WERI-Rb-1 (cell line): ENCODE results near the gene GPR143.

ENCODE experiments used
- DNase-seq: peaks from one replicate; pipeline ENCODE4 v3.0.0-alpha.2; 2020
- H3K27ac ChIP-seq: fragments of 250-450 bp; sonication (Bioruptor Pico); 2 replicates; pipeline ENCODE4 v1.5.1; 2020; ENCODE audit warnings: mild to moderate bottlenecking, moderate library complexity
- H3K27me3 ChIP-seq: fragments of 250-450 bp; sonication (Bioruptor Pico); 2 replicates; pipeline ENCODE4 v1.5.1; 2021; ENCODE audit warnings: mild to moderate bottlenecking, low read depth, moderate library complexity; ENCODE audit not compliant: insufficient read depth, severe bottlenecking
- H3K36me3 ChIP-seq: fragments of 250-450 bp; sonication (Bioruptor Pico); 2 replicates; pipeline ENCODE4 v1.5.1; 2020; ENCODE audit warnings: mild to moderate bottlenecking, moderate library complexity
- H3K4me3 ChIP-seq: 2 replicates; pipeline ENCODE4 v1.5.1; 2011; ENCODE audit warnings: low read depth, mild to moderate bottlenecking, control low read depth, low read length
- H3K9me3 ChIP-seq: fragments of 250-450 bp; sonication (Bioruptor Pico); 2 replicates; pipeline ENCODE4 v1.5.1; 2021; ENCODE audit warnings: mild to moderate bottlenecking, moderate library complexity; ENCODE audit not compliant: severe bottlenecking
- TF ChIP-seq, protein P1 (sequence below): IDR thresholded peaks from 2 replicates; pipeline ENCODE4 v1.5.1; 2011; ENCODE audit warnings: low read depth, mild to moderate bottlenecking, control low read depth, inconsistent platforms, low read length

The GPR143 gene

DNA sequence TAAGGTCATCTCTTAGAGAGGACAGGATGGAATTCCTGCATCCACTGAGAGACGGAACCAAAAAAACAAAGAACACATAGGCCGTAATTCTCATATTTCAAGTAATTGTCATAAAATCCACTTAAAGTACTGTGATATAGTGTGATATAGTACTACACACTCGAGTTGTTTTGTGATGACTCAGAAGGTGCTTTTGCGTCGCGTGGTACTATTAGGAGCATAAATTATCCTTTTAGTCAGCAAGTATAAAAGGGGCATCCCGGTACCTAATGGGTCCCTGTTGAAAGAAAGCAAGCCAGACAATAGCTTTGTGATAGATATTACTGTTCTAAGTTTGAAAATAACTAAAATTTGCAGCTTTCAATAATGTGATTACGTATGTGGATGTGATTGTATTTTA lies 55.3 kb downstream of the GPR143 start:
- Histone ChIP-seq H3K9me3 (no peaks in the 10 kb centered on the region), H3K4me3 (no peak overlapping the region), H3K27ac (no peak overlapping the region), H3K36me3 (peaks cover 5% of the 10 kb centered on the region; the same call in 1 of the 2 replicates), H3K27me3 (peaks cover 22% of the 10 kb centered on the region)
- DNase-seq: no peak
- TF ChIP-seq, protein P1, sequence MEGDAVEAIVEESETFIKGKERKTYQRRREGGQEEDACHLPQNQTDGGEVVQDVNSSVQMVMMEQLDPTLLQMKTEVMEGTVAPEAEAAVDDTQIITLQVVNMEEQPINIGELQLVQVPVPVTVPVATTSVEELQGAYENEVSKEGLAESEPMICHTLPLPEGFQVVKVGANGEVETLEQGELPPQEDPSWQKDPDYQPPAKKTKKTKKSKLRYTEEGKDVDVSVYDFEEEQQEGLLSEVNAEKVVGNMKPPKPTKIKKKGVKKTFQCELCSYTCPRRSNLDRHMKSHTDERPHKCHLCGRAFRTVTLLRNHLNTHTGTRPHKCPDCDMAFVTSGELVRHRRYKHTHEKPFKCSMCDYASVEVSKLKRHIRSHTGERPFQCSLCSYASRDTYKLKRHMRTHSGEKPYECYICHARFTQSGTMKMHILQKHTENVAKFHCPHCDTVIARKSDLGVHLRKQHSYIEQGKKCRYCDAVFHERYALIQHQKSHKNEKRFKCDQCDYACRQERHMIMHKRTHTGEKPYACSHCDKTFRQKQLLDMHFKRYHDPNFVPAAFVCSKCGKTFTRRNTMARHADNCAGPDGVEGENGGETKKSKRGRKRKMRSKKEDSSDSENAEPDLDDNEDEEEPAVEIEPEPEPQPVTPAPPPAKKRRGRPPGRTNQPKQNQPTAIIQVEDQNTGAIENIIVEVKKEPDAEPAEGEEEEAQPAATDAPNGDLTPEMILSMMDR: no peak

DNA sequence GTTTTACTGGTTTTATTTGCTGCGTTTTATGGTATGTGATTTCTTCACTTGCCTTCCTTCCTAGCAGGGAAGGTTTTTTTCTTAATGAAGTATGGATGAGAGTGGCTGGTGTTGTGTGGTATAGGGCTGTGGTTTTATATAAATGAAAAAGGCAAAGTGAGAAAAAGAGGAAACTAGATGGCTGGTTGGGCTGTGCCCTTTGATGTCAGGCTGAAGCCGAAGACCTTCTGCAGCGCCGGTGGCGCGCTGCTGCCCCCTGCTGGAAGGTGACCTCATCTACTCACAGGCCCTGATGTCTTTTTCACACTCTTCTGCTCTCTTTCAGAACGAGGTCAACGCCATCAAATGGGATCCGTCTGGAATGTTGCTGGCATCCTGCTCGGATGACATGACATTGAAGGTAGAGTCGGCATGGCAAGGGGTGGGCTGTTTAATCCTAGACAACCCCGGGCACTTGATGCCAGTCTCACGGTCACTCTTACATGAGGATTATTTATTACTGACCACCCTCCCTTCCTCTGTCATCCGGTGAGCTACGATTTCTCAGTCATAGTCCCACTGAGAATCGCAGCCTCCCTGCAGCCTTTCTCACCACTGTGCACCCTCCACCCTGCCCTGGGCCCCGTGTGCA lies 56.6 kb downstream of the GPR143 start:
- H3K27ac ChIP-seq: no peak overlapping the region
- peaks cover 16% of the 10 kb centered on the region for H3K27me3 ChIP-seq
- H3K9me3 ChIP-seq: no peaks in the 10 kb centered on the region
- H3K36me3 ChIP-seq: peaks cover 5% of the 10 kb centered on the region; the same call in 1 of the 2 replicates
- no peak overlapping the region for H3K4me3 ChIP-seq
- TF ChIP-seq, protein P1: peak; percentile 94
- DNase-seq: peak; percentile 65

DNA sequence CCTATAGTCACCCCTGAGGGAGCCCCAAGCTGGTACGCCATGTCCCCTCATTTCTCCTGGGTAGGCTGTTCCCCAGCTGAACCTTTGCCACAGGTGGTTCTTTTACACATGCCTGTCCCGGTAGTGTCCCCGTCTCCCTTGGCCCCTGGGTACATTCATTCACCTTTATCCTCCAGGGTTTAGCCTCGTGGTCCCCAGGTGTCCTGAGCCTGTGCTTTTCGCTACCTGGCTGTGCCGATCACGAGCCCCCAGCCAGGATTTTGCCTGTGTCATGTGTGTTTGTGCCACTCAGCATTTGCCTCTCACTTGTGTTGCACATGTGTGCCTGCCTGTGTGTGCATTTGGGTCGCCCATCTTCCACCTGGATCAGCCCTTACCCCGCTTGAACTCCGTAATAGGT lies 57.6 kb downstream of the GPR143 start:
- no peak for DNase-seq
- Histone ChIP-seq H3K36me3 (peaks cover 5% of the 10 kb centered on the region; the same call in 1 of the 2 replicates), H3K27me3 (peaks cover 16% of the 10 kb centered on the region), H3K4me3 (no peak overlapping the region), H3K27ac (no peak overlapping the region), H3K9me3 (no peaks in the 10 kb centered on the region)
- TF ChIP-seq, protein P1: no peak

DNA sequence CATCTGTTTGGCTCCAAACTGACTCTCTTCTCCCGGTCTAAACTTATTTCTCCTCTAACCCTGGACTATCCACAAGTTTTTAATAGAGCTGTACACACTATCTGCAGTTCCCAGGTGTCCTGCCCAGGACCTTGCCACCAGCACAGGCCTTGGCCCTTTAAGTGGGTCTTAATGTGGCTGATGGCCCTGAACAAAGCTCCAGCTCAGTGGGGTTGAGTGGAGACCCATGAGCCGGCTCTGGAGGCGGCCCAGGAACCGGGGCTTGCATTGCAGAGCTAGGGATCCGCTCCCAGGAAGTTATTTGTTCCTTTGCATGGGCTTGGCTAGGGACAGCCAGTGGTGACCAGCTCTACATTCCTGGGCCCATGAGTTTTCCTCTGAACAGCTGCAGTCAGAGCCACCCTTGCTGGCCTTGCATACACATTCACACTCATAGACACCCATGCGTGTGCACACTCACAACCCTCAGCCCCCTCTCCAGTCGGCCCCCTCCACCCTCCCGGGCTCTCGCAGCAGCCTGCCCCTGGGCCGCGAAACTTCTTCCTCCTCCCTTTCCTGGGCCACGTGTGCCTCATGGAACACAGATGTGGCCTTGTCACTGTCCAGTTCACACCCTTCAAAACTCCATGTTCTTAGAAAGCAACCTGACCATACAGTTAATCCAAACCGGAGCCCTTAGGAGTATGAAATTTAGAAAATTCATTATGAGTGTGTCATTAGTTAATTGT lies 58.2 kb downstream of the GPR143 start:
- no peak overlapping the region for H3K27ac ChIP-seq
- no peak for DNase-seq
- no peaks in the 10 kb centered on the region for H3K9me3 ChIP-seq
- H3K4me3 ChIP-seq: no peak overlapping the region
- TF ChIP-seq, protein P1: no peak
- peaks cover 14% of the 10 kb centered on the region for H3K27me3 ChIP-seq
- H3K36me3 ChIP-seq: peaks cover 5% of the 10 kb centered on the region; the same call in 1 of the 2 replicates

DNA sequence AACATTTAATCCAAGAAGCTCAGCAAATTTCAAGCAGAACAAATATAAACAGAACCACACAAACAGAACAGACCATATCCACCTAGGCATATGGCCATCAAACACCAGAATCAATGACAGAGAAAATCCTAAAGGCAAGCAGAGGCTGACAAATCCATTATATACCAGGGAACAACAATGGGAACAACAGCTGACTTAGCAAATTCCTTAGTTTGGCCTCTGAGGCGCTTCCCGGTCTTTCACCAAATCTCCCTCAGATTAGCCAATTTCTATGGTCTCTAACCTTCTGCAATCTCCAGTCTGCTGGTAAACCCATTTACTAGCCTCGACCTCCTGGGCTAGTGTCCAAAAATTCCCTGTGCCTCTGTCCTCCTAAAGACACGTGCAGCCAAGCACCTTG lies 59.2 kb downstream of the GPR143 start:
- peaks cover 6% of the 10 kb centered on the region for H3K27me3 ChIP-seq
- H3K27ac ChIP-seq: no peak overlapping the region
- DNase-seq: no peak
- H3K4me3 ChIP-seq: no peak overlapping the region
- no peaks in the 10 kb centered on the region; the same call in 1 of the 2 replicates for H3K36me3 ChIP-seq
- TF ChIP-seq, protein P1: no peak
- H3K9me3 ChIP-seq: no peaks in the 10 kb centered on the region
